22Rv1 (cell line): Measurements from ENCODE around the gene PIKFYVE.

Experiments
- H3K27ac ChIP-seq: fragments of 450-650 bp; 2 replicates; pipeline ENCODE4 v1.5.1; 2017
- CTCF ChIP-seq: fragments of 450-650 bp; IDR thresholded peaks from 2 replicates; pipeline ENCODE4 v1.5.1; 2017; ENCODE audit warnings: mild to moderate bottlenecking
- ZFX ChIP-seq: fragments of 450-650 bp; IDR thresholded peaks from 2 replicates; pipeline ENCODE4 v1.6.1; 2017; ENCODE audit warnings: antibody characterized with exemption, borderline replicate concordance

The PIKFYVE gene

DNA sequence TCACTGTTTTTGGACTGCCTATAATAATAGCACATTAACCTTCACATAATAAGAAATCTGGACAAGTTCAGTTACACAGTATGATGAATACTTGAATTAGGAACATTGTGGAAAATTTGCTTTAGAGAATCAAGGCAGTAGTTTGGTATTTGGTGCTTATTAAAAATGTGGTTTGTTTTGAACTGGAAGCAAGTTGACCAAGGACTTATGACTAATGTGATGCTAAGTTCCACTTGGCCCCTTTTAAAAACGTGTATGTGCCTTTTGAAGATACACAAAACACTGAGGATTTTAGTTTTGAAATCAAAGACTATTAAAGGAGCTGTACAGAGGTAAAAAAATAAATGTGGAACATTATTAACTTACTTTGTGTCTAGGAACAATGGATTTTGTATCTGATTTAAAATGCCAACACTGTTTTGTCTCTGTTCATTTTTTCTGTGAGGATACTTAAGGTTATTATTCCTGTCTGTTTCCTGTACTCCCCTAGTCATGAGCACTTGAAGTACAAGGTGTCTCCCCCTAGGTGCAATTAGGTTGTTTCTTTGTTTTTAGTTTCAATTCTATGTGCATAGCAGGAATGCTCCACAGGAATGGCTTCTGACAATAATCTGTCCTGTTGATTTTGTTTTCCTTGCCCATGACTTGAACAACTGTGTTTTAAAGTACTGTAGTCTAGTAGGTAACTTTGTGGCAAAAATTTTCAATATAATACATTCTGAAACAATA, 91.0 kb downstream of the PIKFYVE start:
- TF ChIP-seq ZFX (no peak), CTCF (no peak)
- H3K27ac ChIP-seq = no peak overlapping the region

- H3K27ac ChIP-seq = no peak overlapping the region
- no peak for TF ChIP-seq CTCF
- TF ChIP-seq ZFX = no peak
Observed at GRCh38 chr2:208358758-208359631, 92.9 kb downstream of the PIKFYVE start.

DNA sequence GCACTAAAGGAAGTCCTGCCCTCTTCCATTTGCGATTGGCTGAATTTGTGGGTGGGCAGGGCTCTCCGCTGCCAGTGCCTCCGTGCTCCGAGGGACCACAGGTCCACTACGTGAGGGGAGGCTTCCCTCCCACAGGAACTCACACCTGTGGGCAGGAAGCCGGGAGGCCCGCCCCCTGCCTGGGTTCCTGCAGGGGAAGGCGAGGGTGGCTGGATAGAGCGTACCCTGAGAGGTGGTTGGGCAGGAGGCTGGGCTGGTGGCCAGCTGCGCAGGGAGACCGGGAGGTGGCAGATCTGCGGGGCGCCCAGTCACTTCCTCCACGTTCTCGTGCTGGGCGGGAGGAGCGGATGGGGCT, 93.6 kb downstream of the PIKFYVE start:
- H3K27ac ChIP-seq = no peak overlapping the region
- no peak for TF ChIP-seq ZFX
- no peak for TF ChIP-seq CTCF

DNA sequence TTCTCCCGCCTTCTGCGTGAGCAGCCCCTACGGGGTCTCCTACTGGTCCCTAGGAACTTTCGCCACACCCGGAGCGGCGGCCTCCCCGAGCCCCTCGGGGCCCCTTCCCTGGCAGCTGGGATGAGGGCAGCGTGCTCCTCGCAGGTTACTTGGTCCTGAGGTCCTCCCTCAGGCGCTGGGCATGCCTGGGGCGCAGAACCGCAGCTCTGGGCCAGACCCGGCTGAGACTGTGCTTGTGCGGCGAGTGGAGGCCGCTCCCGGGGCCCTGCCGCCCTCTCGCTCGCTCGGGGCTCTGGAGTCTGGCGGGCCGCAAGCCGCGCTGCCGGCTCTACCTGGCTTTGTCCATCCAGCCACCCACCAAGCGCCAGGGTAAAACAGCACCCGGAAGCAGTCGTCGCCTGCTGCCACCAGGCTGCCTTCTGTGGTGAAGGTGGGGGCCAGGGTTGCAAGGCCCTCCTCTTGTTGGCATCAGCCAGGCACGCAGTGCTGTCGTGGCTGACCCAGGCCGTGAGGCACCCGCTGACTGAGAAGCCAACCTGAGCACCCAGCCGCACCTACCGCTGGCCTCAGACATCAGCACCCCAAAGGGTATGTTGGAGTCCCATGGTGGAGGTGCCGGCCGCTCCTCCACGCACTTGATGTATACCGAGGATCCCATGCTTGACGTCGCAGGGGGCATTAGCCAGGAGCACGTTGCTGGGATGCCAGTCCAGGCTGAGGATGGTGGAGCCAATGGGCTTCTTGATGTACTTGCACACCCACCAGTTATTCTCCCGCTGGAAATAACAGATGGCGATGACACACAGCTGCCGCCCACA, 94.4 kb downstream of the PIKFYVE start:
- TF ChIP-seq ZFX (no peak), CTCF (no peak)
- no peak overlapping the region for H3K27ac ChIP-seq

DNA sequence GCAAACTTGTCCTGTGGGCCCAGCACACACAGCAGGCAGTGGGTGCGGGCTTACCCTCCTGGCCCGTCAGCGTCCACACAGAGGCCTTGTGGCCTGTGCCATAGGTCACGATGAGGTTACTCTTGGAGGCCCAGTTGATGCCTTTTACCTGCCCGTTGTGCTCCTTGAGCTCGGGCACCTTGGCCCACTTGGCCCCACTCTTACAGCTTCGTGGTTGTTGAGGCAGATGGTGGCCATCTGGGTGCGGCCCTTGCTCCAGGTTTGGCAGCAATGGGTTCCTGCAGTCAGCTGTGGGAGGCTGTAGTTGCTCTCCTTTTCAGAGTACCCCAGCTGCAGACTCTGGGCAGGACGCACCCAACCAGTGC, 95.0 kb downstream of the PIKFYVE start:
- TF ChIP-seq ZFX (no peak), CTCF (no peak)
- no peak overlapping the region for H3K27ac ChIP-seq

DNA sequence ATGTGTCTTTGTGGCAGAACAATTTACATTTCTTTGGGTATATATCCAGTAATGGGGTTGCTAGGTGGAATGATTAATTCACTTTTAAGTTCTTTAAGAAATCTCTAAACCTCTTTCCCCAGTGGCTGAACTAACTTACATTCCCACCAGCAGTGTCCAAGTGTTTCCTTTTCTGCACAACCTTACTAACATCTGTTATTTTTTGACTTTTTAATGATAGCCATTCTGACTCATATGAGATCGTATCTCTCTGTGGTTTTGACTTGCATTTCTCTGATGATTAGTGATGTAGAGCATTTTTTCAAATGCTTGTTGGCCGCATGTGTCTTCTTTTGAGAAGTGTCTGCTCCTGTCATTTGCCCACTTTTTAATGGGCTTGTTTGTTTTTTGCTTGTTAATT, 97.4 kb downstream of the PIKFYVE start:
- H3K27ac ChIP-seq = no peak overlapping the region
- TF ChIP-seq CTCF = no peak
- no peak for TF ChIP-seq ZFX
